Gastrocnemius medialis (tissue), 4 donors: Measurements from ENCODE around the gene EHD1. TPM values are rescaled to one million over a fixed set of nuclear protein-coding genes. Genes with fewer than 3 reads are reported as not detected.

ENCODE experiments used
- ATAC-seq, 2 donors: fragments of 150-250 bp; one replicate each; pipeline ENCODE4 v1.9.1; 2016
- DNase-seq, 2 donors: peaks; one replicate each; pipeline ENCODE4 v3.0.0-alpha.2; 2019
- H3K27ac ChIP-seq, 4 donors: fragments of 200-600 bp; sonication (generic); 1 replicate in 1 of 4; 2 replicates in 3 of 4; pipeline ENCODE4 v1.5.1; 2016 to 2018; ENCODE audit warnings: mild to moderate bottlenecking in 2 of 4, moderate library complexity in 1 of 4
- H3K27me3 ChIP-seq, 3 donors: fragments of 200-600 bp; sonication (generic) in 2 of 3; 1 replicate in 1 of 3; 2 replicates in 2 of 3; pipeline versions ENCODE4 v1.5.1 to v1.6.0; 2016 to 2019; ENCODE audit warnings: mild to moderate bottlenecking in 1 of 3, moderate library complexity in 1 of 3
- H3K36me3 ChIP-seq, 2 donors: fragments of 200-600 bp; sonication (generic) in 1 of 2; one replicate each; pipeline ENCODE4 v1.5.1; 2017 to 2018
- H3K4me1 ChIP-seq, 2 donors: fragments of 200-600 bp; sonication (generic) in 1 of 2; one replicate each; pipeline ENCODE4 v1.5.1; 2016 to 2017; ENCODE audit warnings: mild to moderate bottlenecking in 2 of 2
- H3K4me3 ChIP-seq, 4 donors: fragments of 200-600 bp; sonication (generic) in 3 of 4; 1 replicate in 1 of 4; 2 replicates in 3 of 4; pipeline ENCODE4 v1.5.1; 2016 to 2019; ENCODE audit warnings: mild to moderate bottlenecking in 2 of 4
- H3K9me3 ChIP-seq, 3 donors: fragments of 200-600 bp; sonication (generic) in 2 of 3; 1 replicate in 1 of 3; 2 replicates in 2 of 3; pipeline ENCODE4 v1.5.1; 2016 to 2019
- POLR2A ChIP-seq, 2 donors: fragments of 450-650 bp; IDR thresholded peaks; one replicate each; pipeline ENCODE4 v1.6.1; 2017; ENCODE audit warnings: antibody characterized with exemption in 2 of 2, mild to moderate bottlenecking in 2 of 2, moderate library complexity in 2 of 2
- in situ Hi-C, 4 donors: fragments of 200-750 bp; cut with MboI; loops; one replicate each; pipeline versions ENCODE4 v1.15.0 to v1.8.0; 2017; ENCODE audit warnings: low sequenced_read_pairs in 4 of 4
- intact Hi-C: fragments of 100-400 bp; cut with DNase I; formaldehyde crosslinking; loops from one replicate; pipeline ENCODE4 v1.15.1; 2023; ENCODE audit warnings: low total_unique reads
- total RNA-seq, 4 donors: library from RNA; depleted of rRNA; stranded (reverse); fragments of >200 nt; gene quantifications; one replicate each; pipeline versions ENCODE4 v1.1.0 to v1.2.3, GENCODE V29; 2016
- TF ChIP-seq, protein P1 (sequence below), 5 experiments: fragments of 450-650 bp in 3 of 5; fragments of 200-600 bp in 2 of 5; sonication (generic) in 2 of 5; IDR thresholded peaks in 4 of 5; conservative IDR thresholded peaks in 1 of 5; 1 replicate in 4 of 5; 2 replicates in 1 of 5; pipeline ENCODE4 v1.5.1; 2016 to 2019; ENCODE audit warnings: antibody characterized with exemption in 5 of 5, mild to moderate bottlenecking in 3 of 5, moderate library complexity in 3 of 5

EHD1 gene
- total RNA-seq, 4 donors from 2014 or later: 24.8 to 46.2 (median 31.3) TPM

DNA sequence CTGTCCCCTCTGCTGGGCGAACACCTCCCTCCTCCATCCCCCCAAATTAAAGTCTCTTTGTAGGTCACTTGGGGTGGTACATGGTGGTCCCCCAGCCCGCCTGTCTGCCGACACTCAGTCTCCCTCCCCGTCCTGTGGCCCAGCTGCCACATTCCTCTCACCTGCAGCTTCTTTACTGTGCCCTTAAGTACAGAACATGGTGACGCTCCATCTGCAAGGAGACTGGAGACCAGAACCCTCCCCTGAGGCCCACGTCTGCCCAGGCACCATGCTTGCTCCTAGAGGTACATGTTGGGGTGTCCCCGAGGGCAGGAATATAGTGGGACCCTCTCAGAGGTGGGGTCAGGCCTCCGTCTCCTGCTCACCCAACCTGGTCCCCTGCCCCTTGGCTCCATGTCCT lies 5.6 kb upstream of the EHD1 start:
- no peak overlapping the region for H3K4me3 ChIP-seq
- no peak for DNase-seq
- no peaks in the 10 kb centered on the region for H3K36me3 ChIP-seq
- intact Hi-C loops: no loop called here
- in situ Hi-C loops: no loop called here
- no peak for TF ChIP-seq POLR2A (IDR thresholded peaks at IDR 0.05)
- TF ChIP-seq, protein P1, sequence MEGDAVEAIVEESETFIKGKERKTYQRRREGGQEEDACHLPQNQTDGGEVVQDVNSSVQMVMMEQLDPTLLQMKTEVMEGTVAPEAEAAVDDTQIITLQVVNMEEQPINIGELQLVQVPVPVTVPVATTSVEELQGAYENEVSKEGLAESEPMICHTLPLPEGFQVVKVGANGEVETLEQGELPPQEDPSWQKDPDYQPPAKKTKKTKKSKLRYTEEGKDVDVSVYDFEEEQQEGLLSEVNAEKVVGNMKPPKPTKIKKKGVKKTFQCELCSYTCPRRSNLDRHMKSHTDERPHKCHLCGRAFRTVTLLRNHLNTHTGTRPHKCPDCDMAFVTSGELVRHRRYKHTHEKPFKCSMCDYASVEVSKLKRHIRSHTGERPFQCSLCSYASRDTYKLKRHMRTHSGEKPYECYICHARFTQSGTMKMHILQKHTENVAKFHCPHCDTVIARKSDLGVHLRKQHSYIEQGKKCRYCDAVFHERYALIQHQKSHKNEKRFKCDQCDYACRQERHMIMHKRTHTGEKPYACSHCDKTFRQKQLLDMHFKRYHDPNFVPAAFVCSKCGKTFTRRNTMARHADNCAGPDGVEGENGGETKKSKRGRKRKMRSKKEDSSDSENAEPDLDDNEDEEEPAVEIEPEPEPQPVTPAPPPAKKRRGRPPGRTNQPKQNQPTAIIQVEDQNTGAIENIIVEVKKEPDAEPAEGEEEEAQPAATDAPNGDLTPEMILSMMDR (IDR thresholded peaks at IDR 0.05 in 4 of 5, conservative IDR thresholded peaks at IDR 0.05 in 1 of 5): no peak
- H3K27ac ChIP-seq: peak overlapping the region in 2 of 4 donors; percentile 12 to 95
- no peaks in the 10 kb centered on the region for H3K27me3 ChIP-seq
- ATAC-seq: no peak
- H3K9me3 ChIP-seq: no peaks in the 10 kb centered on the region
- peaks cover 27 to 32% of the 10 kb centered on the region in 2 donors for H3K4me1 ChIP-seq

DNA sequence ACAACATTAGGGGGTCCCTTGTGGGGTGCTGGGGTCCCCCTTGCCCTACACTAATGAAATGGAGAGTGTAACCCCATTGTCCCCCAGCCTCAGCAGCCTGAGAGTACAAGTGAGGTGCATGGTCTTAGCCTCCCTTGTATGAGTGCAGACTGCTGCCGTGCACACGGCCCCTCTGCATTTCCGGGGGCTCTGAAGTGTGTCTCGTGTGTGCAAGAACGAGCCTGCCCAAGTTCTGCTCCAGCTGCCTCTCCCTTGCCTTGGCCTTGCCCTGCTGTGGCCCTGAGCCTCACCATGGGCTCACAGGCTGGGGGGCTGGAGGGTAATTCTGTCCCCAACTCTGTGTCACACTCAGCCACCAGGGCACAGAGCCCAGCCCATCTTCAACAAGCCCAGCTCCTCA lies 5.2 kb upstream of the EHD1 start:
- intact Hi-C loops: no loop called here
- H3K4me1 ChIP-seq: peaks cover 27 to 33% of the 10 kb centered on the region in 2 donors
- ATAC-seq: no peak

DNA sequence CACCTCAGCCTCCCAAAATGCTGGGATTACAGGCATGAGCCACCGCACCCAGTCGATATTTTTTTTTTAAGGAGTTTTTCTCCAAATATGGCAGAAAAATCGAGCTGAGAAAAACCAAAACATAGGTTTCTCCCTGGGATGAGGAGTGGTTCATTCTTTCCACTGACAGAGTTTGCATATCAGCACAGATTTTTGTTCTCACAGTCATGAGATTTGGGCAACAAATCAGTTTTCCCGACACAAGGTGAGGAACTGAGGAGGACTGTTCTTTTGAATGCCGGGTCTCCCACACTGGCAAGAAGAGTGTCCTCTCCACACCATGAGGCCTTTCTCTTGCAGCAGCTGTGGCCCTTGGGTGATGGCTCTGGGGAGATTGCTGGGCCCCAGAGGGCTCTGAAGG lies 3.8 kb upstream of the EHD1 start:
- no peak for TF ChIP-seq POLR2A (IDR thresholded peaks at IDR 0.05)
- TF ChIP-seq, protein P1 (IDR thresholded peaks at IDR 0.05 in 4 of 5, conservative IDR thresholded peaks at IDR 0.05 in 1 of 5): no peak
- DNase-seq (no peak), ATAC-seq (no peak)
- H3K36me3 ChIP-seq: no peaks in the 10 kb centered on the region
- H3K4me1 ChIP-seq: peaks cover 27 to 30% of the 10 kb centered on the region in 2 donors
- intact Hi-C loops (no loop called here), in situ Hi-C loops (no loop called here)
- no peak overlapping the region for H3K4me3 ChIP-seq
- no peaks in the 10 kb centered on the region for H3K27me3 ChIP-seq
- H3K27ac ChIP-seq: peak overlapping the region in 3 of 4 donors; percentile 94 to 95 (median 94)
- no peaks in the 10 kb centered on the region for H3K9me3 ChIP-seq

More for the DNA sequence above, 5.2 kb upstream of the EHD1 start:
- Histone ChIP-seq H3K36me3 (no peaks in the 10 kb centered on the region), H3K27me3 (no peaks in the 10 kb centered on the region), H3K9me3 (no peaks in the 10 kb centered on the region), H3K4me3 (no peak overlapping the region), H3K27ac (peak overlapping the region in 3 of 4 donors; percentile 12 to 95 (median 24))
- TF ChIP-seq POLR2A (IDR thresholded peaks at IDR 0.05): no peak
- TF ChIP-seq, protein P1 (IDR thresholded peaks at IDR 0.05 in 4 of 5, conservative IDR thresholded peaks at IDR 0.05 in 1 of 5): no peak
- in situ Hi-C loops: no loop called here
- no peak for DNase-seq

DNA sequence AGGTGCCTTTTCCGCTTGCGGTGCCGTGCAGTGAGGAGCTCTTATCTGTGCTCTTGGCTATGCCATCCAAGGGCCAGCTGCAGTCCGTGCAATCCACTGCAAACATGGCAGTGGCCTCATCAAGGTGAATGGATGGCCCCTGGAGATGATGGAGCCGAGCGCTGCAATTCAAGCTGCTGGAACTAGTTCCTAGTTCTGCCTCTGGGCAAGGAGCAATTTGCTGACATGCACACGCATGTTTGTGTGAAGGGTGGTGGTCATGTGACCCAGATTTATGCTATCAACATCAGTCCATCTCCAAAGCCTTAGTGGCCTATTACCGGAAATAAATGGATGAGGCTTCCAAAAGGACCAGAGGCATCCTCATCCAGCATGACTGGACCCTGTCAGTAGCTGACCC lies 3.1 kb upstream of the EHD1 start:
- no peak for TF ChIP-seq POLR2A (IDR thresholded peaks at IDR 0.05)
- TF ChIP-seq, protein P1 (IDR thresholded peaks at IDR 0.05 in 4 of 5, conservative IDR thresholded peaks at IDR 0.05 in 1 of 5): no peak
- Histone ChIP-seq H3K36me3 (no peaks in the 10 kb centered on the region), H3K27ac (peak overlapping the region in 3 of 4 donors; percentile 94 to 95 (median 94)), H3K4me3 (no peak overlapping the region), H3K4me1 (peaks cover 34 to 38% of the 10 kb centered on the region in 2 donors), H3K9me3 (no peaks in the 10 kb centered on the region), H3K27me3 (no peaks in the 10 kb centered on the region)
- no peak for DNase-seq
- in situ Hi-C loops: no loop called here
- intact Hi-C loops: no loop called here
- no peak for ATAC-seq
